Measurements from ENCODE around the gene PRSS50.
A peak's percentile ranks its signal among the peaks of the same experiment; 100 is the strongest.
"Not testable (repeated sequence)": the region's sequence is repeated elsewhere in the genome, so short reads cannot be mapped to it uniquely, and the experiment has no call there.

PRSS50 gene, protein sequence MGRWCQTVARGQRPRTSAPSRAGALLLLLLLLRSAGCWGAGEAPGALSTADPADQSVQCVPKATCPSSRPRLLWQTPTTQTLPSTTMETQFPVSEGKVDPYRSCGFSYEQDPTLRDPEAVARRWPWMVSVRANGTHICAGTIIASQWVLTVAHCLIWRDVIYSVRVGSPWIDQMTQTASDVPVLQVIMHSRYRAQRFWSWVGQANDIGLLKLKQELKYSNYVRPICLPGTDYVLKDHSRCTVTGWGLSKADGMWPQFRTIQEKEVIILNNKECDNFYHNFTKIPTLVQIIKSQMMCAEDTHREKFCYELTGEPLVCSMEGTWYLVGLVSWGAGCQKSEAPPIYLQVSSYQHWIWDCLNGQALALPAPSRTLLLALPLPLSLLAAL

GRCh38 chr3:46717447-46718231 is at the start of gene PRSS50:
Gene PRSS50, minus strand, starts transcription at chr3:46717869. Its CDS starts 45 bp downstream, at chr3:46717824.
- no peak within 1 kb of the TSS for H3K4me3 ChIP-seq (replicated peaks; ENCODE audit: low read depth, low read length)
- DNase-seq (ENCODE audit: extremely low read depth, low read depth) = no peak
- TF ChIP-seq, protein P1, sequence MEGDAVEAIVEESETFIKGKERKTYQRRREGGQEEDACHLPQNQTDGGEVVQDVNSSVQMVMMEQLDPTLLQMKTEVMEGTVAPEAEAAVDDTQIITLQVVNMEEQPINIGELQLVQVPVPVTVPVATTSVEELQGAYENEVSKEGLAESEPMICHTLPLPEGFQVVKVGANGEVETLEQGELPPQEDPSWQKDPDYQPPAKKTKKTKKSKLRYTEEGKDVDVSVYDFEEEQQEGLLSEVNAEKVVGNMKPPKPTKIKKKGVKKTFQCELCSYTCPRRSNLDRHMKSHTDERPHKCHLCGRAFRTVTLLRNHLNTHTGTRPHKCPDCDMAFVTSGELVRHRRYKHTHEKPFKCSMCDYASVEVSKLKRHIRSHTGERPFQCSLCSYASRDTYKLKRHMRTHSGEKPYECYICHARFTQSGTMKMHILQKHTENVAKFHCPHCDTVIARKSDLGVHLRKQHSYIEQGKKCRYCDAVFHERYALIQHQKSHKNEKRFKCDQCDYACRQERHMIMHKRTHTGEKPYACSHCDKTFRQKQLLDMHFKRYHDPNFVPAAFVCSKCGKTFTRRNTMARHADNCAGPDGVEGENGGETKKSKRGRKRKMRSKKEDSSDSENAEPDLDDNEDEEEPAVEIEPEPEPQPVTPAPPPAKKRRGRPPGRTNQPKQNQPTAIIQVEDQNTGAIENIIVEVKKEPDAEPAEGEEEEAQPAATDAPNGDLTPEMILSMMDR (IDR thresholded peaks at IDR 0.05; ENCODE audit: low read depth, low read length, missing control alignments) = peak; percentile 39

GRCh38 chr3:46764206-46764605 is 46.5 kb upstream of the PRSS50 start:
- DNase-seq (ENCODE audit: extremely low read depth, low read depth) = no peak
- TF ChIP-seq, protein P1 (IDR thresholded peaks at IDR 0.05; ENCODE audit: low read depth, low read length, missing control alignments) = no peak

GRCh38 chr3:46763178-46763577 is 45.5 kb upstream of the PRSS50 start:
- no peak overlapping the region for H3K4me3 ChIP-seq (replicated peaks; ENCODE audit: low read depth, low read length)
- no peak for DNase-seq (ENCODE audit: extremely low read depth, low read depth)
- TF ChIP-seq, protein P1 (IDR thresholded peaks at IDR 0.05; ENCODE audit: low read depth, low read length, missing control alignments) = no peak

More at GRCh38 chr3:46764206-46764605, 46.5 kb upstream of the PRSS50 start:
- no peak overlapping the region for H3K4me3 ChIP-seq (replicated peaks; ENCODE audit: low read depth, low read length)

DNA sequence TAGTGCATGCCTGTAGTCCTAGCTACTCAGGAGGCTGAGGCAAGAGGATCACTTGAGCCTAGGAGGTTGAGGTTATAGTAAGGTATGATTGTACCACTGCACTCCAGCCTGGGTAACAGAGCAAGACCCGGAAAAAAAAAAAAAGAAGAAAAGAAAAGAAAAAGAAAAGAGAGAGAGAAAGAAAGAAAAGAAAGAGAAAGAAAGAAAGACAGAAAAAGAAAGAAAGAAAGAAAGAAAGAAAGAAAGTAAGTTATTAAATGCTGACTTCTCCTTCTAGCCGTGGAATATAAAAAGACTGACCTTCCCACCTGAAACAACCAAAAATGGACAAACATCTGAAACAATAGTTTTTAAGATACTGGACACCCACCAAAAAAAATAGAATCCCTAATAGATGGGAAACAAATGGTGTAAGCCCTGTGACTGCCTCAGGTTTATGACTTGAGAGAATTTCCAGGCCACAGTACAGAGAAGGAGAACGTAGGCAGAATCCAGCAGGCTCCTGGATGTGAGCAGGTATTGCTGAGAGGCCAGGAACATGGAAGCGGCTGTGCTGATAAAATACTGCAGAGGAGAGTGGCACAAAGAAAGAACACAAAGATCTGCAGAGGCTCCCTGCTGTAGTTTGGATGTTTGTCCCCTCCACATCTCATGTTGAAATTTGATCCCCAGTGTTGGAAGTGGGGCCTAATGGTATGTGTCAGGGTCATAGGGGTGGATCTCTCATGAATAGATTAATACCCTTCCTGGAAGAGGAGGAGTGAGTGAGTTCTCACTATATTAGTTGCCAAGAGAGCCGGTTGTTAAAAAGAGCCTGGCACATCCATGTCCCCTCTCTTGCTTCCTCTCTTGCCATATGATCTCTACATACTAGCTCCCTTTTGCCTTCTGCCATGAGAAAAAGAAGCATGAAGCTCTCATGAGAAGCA is 41.8 kb upstream of the PRSS50 start:
- H3K4me3 ChIP-seq (replicated peaks; ENCODE audit: low read depth, low read length) = no peak overlapping the region
- no peak for DNase-seq (ENCODE audit: extremely low read depth, low read depth)
- TF ChIP-seq, protein P1 (IDR thresholded peaks at IDR 0.05; ENCODE audit: low read depth, low read length, missing control alignments) = no peak

- H3K4me3 ChIP-seq (replicated peaks; ENCODE audit: low read depth, low read length) = no peak overlapping the region
- TF ChIP-seq, protein P1 (IDR thresholded peaks at IDR 0.05; ENCODE audit: low read depth, low read length, missing control alignments) = no peak
- no peak for DNase-seq (ENCODE audit: extremely low read depth, low read depth)
Observed at GRCh38 chr3:46756642-46757041, 39.0 kb upstream of the PRSS50 start.

- no peak for DNase-seq (ENCODE audit: extremely low read depth, low read depth)
- TF ChIP-seq, protein P1 (IDR thresholded peaks at IDR 0.05; ENCODE audit: low read depth, low read length, missing control alignments) = no peak
- H3K4me3 ChIP-seq (replicated peaks; ENCODE audit: low read depth, low read length) = no peak overlapping the region
Observed at GRCh38 chr3:46755646-46756045, 38.0 kb upstream of the PRSS50 start.

- H3K4me3 ChIP-seq (replicated peaks; ENCODE audit: low read depth, low read length); DNase-seq (ENCODE audit: extremely low read depth, low read depth): not testable (repeated sequence)
Observed at GRCh38 chr3:46753127-46753526, 35.5 kb upstream of the PRSS50 start.

All from HFF-Myc (cell line).